A549 (cell line): ENCODE results near the gene LRRC2. TPM values are rescaled to one million over a fixed set of nuclear protein-coding genes. Genes with fewer than 3 reads are reported as not detected.

Source experiments
- ATAC-seq, 2 experiments: fragments of 200-7000 bp in 1 of 2; fragments of >200 bp in 1 of 2; cut with Nextera tagmentation in 1 of 2; cut with Tn5 transposase in 1 of 2; 3 replicates each; pipeline versions ENCODE4 v1.8.0 to v1.9.1; 2018 to 2020; ENCODE audit warnings: mild to moderate bottlenecking in 1 of 2, moderate library complexity in 1 of 2
- CTCF ChIA-PET: fragments of 300-600 bp; sonication (Branson Sonifier 250); formaldehyde crosslinking; extraction: SDS; loops from one replicate; lab custom pipeline; 2021; ENCODE audit warnings: antibody characterized with exemption, inconsistent platforms; lab: Yijun Ruan, JAX
- POLR2A ChIA-PET: fragments of 350-600 bp; formaldehyde crosslinking; extraction: SDS; loops from one replicate; lab custom pipeline; 2021; ENCODE audit warnings: antibody characterized with exemption, inconsistent platforms; lab: Yijun Ruan, JAX
- DNase-seq, 2 experiments: peaks; one replicate each; pipeline versions ENCODE4 v3.0.0 to v3.0.0-alpha.2; 2011 to 2016; ENCODE audit warnings: low read depth in 1 of 2, low spot score in 1 of 2
- FAIRE-seq: peaks from 2 replicates; lab custom pipeline; 2011; peaks lifted over from hg19 to GRCh38; lab: Jason Lieb, UNC
- H3K27ac ChIP-seq, 2 experiments: fragments of >200 bp; sonication (Bioruptor Twin); formaldehyde crosslinking; 3 replicates each; pipeline ENCODE4 v1.5.1; 2016 to 2017
- H3K4me1 ChIP-seq: fragments of >200 bp; sonication (Bioruptor Twin); formaldehyde crosslinking; 3 replicates; pipeline ENCODE4 v1.6.1; 2016
- H3K4me2 ChIP-seq: fragments of >200 bp; sonication (Bioruptor Twin); formaldehyde crosslinking; 3 replicates; pipeline ENCODE4 v1.6.1; 2016
- H3K4me3 ChIP-seq: fragments of >200 bp; sonication (Bioruptor Twin); formaldehyde crosslinking; 3 replicates; pipeline ENCODE4 v1.5.1; 2016
- H3K9me3 ChIP-seq: fragments of >200 bp; sonication (Bioruptor Twin); formaldehyde crosslinking; 3 replicates; pipeline ENCODE4 v1.6.1; 2016
- ATOH8 ChIP-seq: fragments of 250-450 bp; sonication (Bioruptor Pico); IDR thresholded peaks from 2 replicates; pipeline ENCODE4 v1.5.0; 2020; ENCODE audit warnings: low read depth, mild to moderate bottlenecking, moderate library complexity
- CHD4 ChIP-seq: fragments of 200-600 bp; sonication (generic); IDR thresholded peaks from 2 replicates; pipeline ENCODE4 v1.6.1; 2016; ENCODE audit warnings: antibody characterized with exemption, mild to moderate bottlenecking, borderline replicate concordance
- CTCF ChIP-seq: fragments of >200 bp; sonication (Bioruptor Twin); formaldehyde crosslinking; IDR thresholded peaks from 3 replicates; pipeline ENCODE4 v1.5.1; 2016
- ELK1 ChIP-seq: fragments of 150-350 bp; IDR thresholded peaks from 2 replicates; pipeline ENCODE4 v1.6.1; 2014; ENCODE audit warnings: low read depth, mild to moderate bottlenecking, low read length
- EP300 ChIP-seq, 2 experiments: fragments of >200 bp; sonication (Bioruptor Twin); formaldehyde crosslinking; IDR thresholded peaks; 2 replicates in 1 of 2; 3 replicates in 1 of 2; pipeline ENCODE4 v1.6.1; 2016 to 2017
- FOSB ChIP-seq: fragments of 250-450 bp; sonication (Bioruptor Pico); IDR thresholded peaks from 2 replicates; pipeline ENCODE4 v1.5.0; 2020; ENCODE audit warnings: mild to moderate bottlenecking, moderate library complexity
- FOXS1 ChIP-seq: fragments of 250-450 bp; sonication (Bioruptor Pico); IDR thresholded peaks from 2 replicates; pipeline ENCODE4 v1.5.0; 2020; ENCODE audit warnings: mild to moderate bottlenecking, moderate library complexity
- GATA3 ChIP-seq: IDR thresholded peaks from 2 replicates; pipeline ENCODE4 v1.6.1; 2012; ENCODE audit warnings: borderline replicate concordance
- HES2 ChIP-seq: fragments of >200 bp; sonication (Bioruptor Twin); formaldehyde crosslinking; IDR thresholded peaks from 2 replicates; pipeline ENCODE4 v1.6.1; 2016
- HOXB13 ChIP-seq: fragments of 250-450 bp; sonication (Bioruptor Pico); IDR thresholded peaks from 2 replicates; pipeline ENCODE4 v1.5.0; 2020; ENCODE audit warnings: low read depth, mild to moderate bottlenecking, moderate library complexity
- HOXB5 ChIP-seq: fragments of 250-450 bp; sonication (Bioruptor Pico); IDR thresholded peaks from 2 replicates; pipeline ENCODE4 v1.5.0; 2020; ENCODE audit warnings: mild to moderate bottlenecking, moderate library complexity
- KDM5A ChIP-seq: fragments of 200-600 bp; sonication (generic); IDR thresholded peaks from 2 replicates; pipeline ENCODE4 v1.6.1; 2016; ENCODE audit warnings: antibody characterized with exemption, mild to moderate bottlenecking
- MAX ChIP-seq: IDR thresholded peaks from 2 replicates; pipeline ENCODE4 v1.6.1; 2012
- MYC ChIP-seq: IDR thresholded peaks from 2 replicates; pipeline ENCODE4 v1.6.1; 2012; ENCODE audit warnings: mild to moderate bottlenecking, inconsistent platforms, low read length, improper control_type of control experiment, borderline replicate concordance
- REST ChIP-seq: fragments of 200-600 bp; sonication (generic); IDR thresholded peaks from 2 replicates; pipeline ENCODE4 v1.6.1; 2016; ENCODE audit warnings: antibody characterized with exemption, mild to moderate bottlenecking, moderate library complexity
- RFX5 ChIP-seq: fragments of 450-650 bp; IDR thresholded peaks from 2 replicates; pipeline ENCODE4 v1.7.1; 2014; ENCODE audit warnings: antibody characterized with exemption, mild to moderate bottlenecking, moderate library complexity
- RNF2 ChIP-seq: fragments of 200-600 bp; sonication (generic); IDR thresholded peaks from 2 replicates; pipeline ENCODE4 v1.6.1; 2016; ENCODE audit warnings: low read depth, mild to moderate bottlenecking, antibody characterized with exemption, moderate library complexity, borderline replicate concordance
- SMC3 ChIP-seq: fragments of >200 bp; sonication (Bioruptor Twin); formaldehyde crosslinking; IDR thresholded peaks from 3 replicates; pipeline ENCODE4 v1.6.1; 2018; ENCODE audit warnings: inconsistent platforms
- SREBF2 ChIP-seq: fragments of 450-650 bp; IDR thresholded peaks from 2 replicates; pipeline ENCODE4 v1.6.1; 2014; ENCODE audit warnings: mild to moderate bottlenecking, moderate library complexity
- TFCP2L1 ChIP-seq: fragments of 250-450 bp; sonication (Bioruptor Pico); IDR thresholded peaks from 2 replicates; pipeline ENCODE4 v1.5.0; 2021; ENCODE audit warnings: mild to moderate bottlenecking
- USF2 ChIP-seq: fragments of 450-650 bp; IDR thresholded peaks from 2 replicates; pipeline ENCODE4 v1.6.1; 2014; ENCODE audit warnings: antibody characterized with exemption
- WGBS: methylation state at CpG from one replicate; pipeline ENCODE4 v1.1.6; 2017; ENCODE audit errors: missing lambda C conversion rate; 5-methylcytosine and 5-hydroxymethylcytosine counted together
- polyA plus RNA-seq, 4 experiments: library from polyadenylated mRNA; depleted of rRNA in 3 of 4; stranded (reverse); fragments of >200 nt; fragmentation: RNase III in 1 of 4; extraction: RNeasy Plus Mini Kit Qiagen cat#74134 plus additional on column Dnase treatment in 1 of 4; gene quantifications; 2 replicates in 3 of 4; 3 replicates in 1 of 4; pipeline ENCODE4 v1.2.3, GENCODE V29; 2011 to 2017

Gene LRRC2
- polyA plus RNA-seq, 2 of the 4 experiments (the other 2 are of a cell fraction), result not detected

GRCh38 chr3:46609212-46609721 is 43.2 kb upstream of the LRRC2 start (continued):
- no peak for TF ChIP-seq REST
- no peak for TF ChIP-seq GATA3
- no peak for TF ChIP-seq HOXB13 (CRISPR knock-in tag)
- TF ChIP-seq EP300 (IDR thresholded peaks at IDR 0.05), result no peak
- no peak for TF ChIP-seq HOXB5 (CRISPR knock-in tag)
- TF ChIP-seq FOXS1 (CRISPR knock-in tag), result no peak

- ChIA-PET CTCF (no interaction called here), POLR2A (no interaction called here)
- Histone ChIP-seq H3K4me1 (no peaks in the 10 kb centered on the region), H3K4me3 (no peak overlapping the region), H3K27ac (no peak overlapping the region), H3K9me3 (no peaks in the 10 kb centered on the region), H3K4me2 (no peak overlapping the region)
- peak; percentile 13 to 68; a peak in 3 of 6 replicates for ATAC-seq
- no peak for TF ChIP-seq ELK1
- no peak for TF ChIP-seq ATOH8 (CRISPR knock-in tag)
- no peak for TF ChIP-seq HOXB5 (CRISPR knock-in tag)
- TF ChIP-seq KDM5A, result no peak
- TF ChIP-seq RFX5, result no peak
- no peak for TF ChIP-seq CHD4
- TF ChIP-seq HES2, result no peak
- no peak for TF ChIP-seq FOSB (CRISPR knock-in tag)
- TF ChIP-seq CTCF, result no peak
- TF ChIP-seq SMC3, result no peak
- TF ChIP-seq MYC, result no peak
- TF ChIP-seq USF2, result no peak
- TF ChIP-seq RNF2, result no peak
- no peak for TF ChIP-seq MAX
- TF ChIP-seq TFCP2L1 (CRISPR knock-in tag), result no peak
- no peak for TF ChIP-seq SREBF2
- peak in 1 of 2 experiments; percentile 10 for DNase-seq
- FAIRE-seq, result no peak
- WGBS, result 55% methylated on average over 6 of the region's 6 CpGs
These were observed 41.5 kb upstream of the LRRC2 start for GRCh38 chr3:46607603-46608028.
